HFF-Myc (cell line): ENCODE measurements around the gene DPP10.

Experiments used
- DNase-seq: peaks from one replicate; pipeline ENCODE4 v3.0.0-alpha.2; 2011; ENCODE audit warnings: low read depth; ENCODE audit errors: extremely low read depth
- H3K4me3 ChIP-seq: replicated peaks from 2 replicates; pipeline ENCODE4 v1.5.1; 2011; ENCODE audit warnings: low read depth, mild to moderate bottlenecking, control low read depth, low read length
- TF ChIP-seq, protein P1 (sequence below): IDR thresholded peaks from 2 replicates; pipeline ENCODE4 v1.5.1; 2012; ENCODE audit warnings: mild to moderate bottlenecking, low read depth, low read length, control low read depth; ENCODE audit errors: missing control alignments

Gene DPP10

GRCh38 chr2:115129536-115129935 lies 687.1 kb downstream of the DPP10 start:
- no peak for DNase-seq
- TF ChIP-seq, protein P1, sequence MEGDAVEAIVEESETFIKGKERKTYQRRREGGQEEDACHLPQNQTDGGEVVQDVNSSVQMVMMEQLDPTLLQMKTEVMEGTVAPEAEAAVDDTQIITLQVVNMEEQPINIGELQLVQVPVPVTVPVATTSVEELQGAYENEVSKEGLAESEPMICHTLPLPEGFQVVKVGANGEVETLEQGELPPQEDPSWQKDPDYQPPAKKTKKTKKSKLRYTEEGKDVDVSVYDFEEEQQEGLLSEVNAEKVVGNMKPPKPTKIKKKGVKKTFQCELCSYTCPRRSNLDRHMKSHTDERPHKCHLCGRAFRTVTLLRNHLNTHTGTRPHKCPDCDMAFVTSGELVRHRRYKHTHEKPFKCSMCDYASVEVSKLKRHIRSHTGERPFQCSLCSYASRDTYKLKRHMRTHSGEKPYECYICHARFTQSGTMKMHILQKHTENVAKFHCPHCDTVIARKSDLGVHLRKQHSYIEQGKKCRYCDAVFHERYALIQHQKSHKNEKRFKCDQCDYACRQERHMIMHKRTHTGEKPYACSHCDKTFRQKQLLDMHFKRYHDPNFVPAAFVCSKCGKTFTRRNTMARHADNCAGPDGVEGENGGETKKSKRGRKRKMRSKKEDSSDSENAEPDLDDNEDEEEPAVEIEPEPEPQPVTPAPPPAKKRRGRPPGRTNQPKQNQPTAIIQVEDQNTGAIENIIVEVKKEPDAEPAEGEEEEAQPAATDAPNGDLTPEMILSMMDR, result no peak
- H3K4me3 ChIP-seq, result no peak overlapping the region

DNA sequence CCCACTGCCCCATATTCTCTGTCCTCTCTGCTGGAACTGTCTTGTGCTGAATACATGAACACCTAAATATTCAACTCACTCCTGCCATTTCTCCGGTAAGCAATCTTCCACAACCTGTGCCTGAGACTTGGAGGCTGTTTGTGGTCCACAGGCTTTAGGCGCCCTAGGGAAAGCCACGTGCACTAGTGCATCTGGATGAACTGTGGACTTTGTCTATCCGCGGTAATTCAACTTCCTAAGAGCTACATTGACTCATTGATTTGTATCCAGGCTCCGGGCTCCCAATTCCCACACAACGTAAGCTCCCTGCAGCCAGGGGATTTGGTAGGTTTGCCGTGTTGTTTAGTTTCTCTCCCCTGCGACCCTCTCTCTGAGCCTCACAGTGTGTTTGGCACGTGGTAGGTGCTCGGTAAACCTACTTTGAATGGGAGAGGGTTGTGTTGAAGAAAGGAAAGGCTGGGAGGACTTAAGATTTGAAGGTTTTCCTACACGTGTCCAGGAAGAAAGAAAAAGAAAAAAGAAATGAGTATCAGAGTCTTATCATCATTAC lies 718.2 kb downstream of the DPP10 start:
- no peak overlapping the region for H3K4me3 ChIP-seq
- DNase-seq, result no peak
- TF ChIP-seq, protein P1, result no peak

- no peak for DNase-seq
- TF ChIP-seq, protein P1, result no peak
- H3K4me3 ChIP-seq, result no peak overlapping the region
Observed at GRCh38 chr2:115161081-115161770, 718.8 kb downstream of the DPP10 start.

DNA sequence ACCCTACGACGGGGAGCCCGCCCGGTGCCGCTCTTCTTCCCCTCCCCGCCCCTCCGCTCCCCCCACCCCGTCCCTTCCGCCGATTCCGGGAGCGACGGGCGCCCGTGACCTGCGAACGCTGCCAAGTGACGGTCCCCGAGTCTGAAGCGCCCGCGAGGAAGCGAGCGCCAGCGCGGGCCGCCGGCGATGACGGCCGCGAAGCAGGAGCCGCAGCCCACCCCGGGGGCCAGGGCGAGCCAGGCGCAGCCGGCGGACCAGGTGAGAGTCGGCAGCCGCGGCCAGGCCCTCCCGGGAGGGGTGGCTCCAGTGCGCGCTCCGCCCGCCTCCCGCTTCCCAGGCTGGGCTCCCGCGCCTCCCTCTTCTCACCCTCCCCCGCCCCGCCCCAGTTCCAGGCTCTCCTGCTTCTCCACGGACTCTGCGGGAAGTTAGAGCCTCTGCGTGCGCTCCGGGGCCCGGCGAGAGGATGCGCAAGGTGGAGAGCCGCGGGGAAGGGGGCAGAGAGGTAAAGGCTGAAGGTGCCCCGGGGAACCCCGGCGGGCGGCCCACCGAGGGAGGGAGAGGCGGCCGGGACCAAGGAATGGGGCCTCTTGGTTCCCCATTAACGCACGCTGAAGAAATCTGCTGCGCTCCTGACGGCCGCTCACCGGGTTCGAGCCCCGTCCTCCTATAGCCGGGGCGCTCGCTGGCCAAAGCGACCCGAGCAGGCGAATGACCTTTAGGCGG lies 719.5 kb downstream of the DPP10 start:
- H3K4me3 ChIP-seq, result no peak overlapping the region
- TF ChIP-seq, protein P1, result no peak
- DNase-seq, result no peak

GRCh38 chr2:115162494-115163293 lies 720.3 kb downstream of the DPP10 start:
- no peak overlapping the region for H3K4me3 ChIP-seq
- DNase-seq, result no peak
- TF ChIP-seq, protein P1, result no peak

- no peak overlapping the region for H3K4me3 ChIP-seq
- DNase-seq, result no peak
- TF ChIP-seq, protein P1, result no peak
Observed at GRCh38 chr2:115163572-115163971, 721.1 kb downstream of the DPP10 start.
